Stimulated activated CD8-positive, alpha-beta memory T cell treated with anti-CD3 and anti-CD28 coated beads, Interleukin-2, amount 100 ng/mL, for 1 hour (primary cell): ENCODE data around the gene RAB30.

Source experiments
- DNase-seq, 2 donors: peaks; one replicate each; pipeline ENCODE4 v3.0.0-alpha.2; 2020; ENCODE audit warnings: low read depth in 2 of 2

Gene RAB30

DNA sequence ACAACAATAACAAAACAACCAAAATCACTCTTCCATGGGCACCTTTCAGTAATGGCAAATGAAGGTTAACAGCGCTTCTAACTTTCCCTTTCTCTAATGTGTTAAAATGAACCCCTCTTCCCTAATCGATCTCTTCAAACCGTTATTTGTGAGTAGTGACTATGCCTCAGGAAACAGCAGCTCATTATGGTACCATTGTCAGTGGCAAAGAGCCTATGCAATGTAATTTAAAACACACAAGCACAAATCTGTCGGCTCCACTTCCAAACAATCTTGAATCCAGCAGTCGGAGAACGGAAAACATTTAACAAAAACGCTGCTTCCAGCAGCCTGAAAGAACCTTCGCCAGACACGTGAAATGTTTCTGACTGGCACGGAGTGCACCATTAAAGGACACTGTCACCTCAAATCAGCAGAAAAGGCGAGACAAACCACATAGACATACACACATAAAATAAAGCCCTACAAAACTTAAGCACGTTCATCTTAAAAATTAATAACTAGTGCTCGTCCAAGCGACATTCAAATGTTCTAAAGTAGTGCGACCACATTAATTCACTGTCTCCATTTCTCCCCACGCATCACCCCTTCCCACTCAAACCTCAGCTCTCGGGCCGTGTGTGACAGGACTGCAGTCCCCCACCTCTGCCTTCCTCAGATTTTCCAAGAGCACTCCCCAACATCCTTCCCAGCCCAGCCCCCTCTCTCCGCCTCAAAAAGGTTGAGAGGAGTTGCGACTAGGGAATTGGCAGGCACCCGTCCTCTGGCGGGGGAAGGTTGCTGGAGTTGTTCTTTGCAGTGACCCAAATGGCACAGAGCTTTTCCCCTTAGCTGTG lies 748 bp downstream of the RAB30 start:
- no peak for DNase-seq

DNA sequence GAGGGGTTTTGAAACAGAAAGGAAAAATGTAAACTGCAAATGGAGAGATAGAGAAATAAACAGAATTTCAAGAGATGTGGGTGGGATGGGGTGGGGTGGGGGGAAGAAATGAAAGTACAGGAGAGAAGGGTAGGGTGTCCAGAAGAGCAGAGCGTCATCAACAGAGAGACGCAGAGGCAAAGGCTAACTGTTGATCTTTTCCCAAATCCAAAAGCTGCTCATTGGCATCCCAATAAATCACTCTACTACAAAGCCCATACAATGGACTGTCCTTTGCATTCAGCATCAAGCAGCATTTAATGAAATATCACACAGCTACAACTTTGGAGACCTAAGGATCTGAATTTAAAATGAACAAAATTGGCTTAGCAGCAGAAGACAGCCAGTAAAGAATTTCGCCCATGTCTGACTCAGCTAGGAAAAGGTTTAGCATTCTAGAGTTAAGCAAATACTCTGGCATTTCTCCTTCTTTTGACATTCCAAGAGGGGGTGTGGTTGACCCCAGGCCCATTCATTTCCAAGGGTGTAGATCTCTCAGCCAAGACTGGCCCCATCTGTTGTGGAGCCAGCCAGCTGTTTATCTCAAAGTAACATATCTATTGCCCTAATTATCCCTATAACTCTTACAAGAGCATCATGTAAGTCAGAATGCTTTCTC lies 1.5 kb downstream of the RAB30 start:
- DNase-seq: no peak

DNA sequence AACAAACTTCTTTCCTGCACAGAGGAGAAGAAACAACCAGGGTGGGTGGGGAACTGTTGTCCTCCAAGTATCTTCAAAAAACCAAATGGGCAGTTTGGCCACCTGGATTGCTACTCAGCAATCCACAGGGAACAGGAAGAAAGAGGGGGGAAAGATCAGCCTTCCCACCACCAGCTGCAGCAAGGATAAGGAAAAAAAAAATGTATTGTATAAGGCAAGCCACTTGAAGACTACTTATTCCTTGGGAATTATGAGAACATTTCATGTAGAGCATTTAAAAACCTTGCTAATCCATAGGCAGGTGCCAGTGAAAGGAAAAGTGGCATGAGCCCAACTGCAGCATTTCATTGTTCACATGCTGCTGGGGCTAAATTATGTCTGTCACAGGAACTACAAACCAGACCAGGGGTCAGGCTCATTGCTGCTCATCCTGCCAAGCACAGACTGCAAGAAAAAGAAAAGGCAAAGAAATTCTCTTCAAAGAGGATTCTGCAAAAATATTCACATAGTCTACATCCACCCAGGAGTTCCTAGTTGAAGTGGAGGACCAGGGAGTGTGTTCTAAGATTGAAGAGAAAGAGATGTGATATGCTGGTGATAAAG lies 2.2 kb downstream of the RAB30 start:
- no peak for DNase-seq

DNA sequence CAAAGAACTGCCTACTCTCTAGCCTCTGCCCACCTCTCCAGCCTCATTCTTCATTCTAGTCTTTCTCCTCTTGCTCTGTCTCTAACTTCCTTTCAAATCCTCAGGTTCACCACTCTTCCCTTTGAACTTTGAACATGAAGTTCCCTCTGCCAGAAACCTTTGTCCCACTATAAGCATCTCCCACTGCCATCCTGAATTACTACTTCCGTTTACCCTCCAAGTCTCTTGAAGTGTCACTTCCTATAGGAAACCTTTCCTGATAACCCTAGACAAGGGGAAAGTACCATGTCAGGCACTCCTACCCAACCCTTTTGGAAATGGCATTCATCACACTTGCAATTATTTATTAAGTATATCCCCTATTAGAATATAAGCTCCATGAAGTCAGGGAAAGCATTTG lies 3.1 kb downstream of the RAB30 start:
- no peak for DNase-seq

DNA sequence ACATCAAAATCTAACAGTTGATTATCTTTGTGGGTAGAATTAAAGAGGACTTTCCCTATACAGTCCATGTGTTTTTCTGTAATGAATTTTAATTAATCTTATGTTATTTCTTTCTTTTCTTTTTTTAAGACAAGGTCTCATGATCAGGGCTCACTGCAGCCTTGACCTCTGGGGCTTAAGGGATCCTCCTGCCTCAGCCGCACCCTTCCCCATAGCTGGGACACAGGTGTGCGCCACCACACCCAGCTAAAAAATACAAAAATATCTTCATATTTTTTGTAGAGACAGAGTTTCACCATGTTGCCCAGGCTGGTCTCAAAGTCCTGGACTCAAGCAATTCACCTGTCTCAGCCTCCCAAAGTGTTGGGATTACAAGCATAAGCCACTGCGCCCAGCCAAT lies 7.7 kb downstream of the RAB30 start:
- no peak for DNase-seq

DNA sequence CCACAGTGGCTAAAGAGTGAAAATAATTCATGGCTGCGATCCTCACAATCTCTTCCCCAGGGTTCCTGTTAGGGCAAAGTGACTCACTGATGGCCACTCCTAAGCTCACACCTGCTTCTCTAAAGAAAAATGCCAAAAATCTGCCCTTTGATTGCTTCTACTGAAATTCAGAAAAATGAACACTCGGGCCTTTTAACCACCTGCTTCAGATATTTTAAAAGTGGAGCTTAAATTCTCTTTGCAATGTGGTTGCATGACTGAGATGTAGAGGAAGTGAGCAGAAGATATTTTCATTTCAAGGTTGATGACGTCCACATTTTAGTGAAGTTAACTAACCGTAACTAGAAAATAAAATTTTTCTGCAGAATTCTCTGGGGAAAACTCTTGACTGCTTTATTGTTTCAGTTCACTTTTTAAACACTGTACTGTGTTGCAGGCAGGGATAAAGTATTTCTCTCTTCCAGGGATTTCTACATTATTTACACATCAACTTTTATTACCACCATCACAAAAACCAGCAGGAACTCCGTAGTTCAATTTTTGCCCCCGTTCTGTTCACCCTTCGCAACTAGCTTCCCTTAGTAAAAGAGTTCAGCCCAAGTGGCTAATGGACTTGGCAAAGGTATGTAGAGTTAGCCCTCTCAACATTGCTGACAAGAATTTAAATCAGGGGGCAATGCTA lies 8.5 kb downstream of the RAB30 start:
- no peak for DNase-seq

DNA sequence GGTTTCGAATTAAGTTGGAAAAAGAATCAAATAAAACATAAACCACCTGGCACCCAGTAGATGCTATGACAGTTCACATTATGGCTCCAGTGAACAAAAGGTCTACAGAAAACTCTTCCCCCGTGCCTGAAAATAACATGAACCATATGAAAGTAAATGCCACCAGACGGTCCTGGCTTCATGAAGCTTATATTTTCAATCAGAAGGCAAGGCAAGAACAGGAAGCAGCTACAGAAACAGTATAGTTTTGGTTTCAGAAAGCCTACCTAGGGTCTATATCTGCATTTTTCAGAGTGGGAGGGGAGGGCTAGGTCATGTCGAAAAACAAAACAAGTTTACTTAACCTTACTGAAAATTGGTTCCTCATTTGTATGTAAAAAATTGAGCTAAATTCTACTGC lies 9.8 kb downstream of the RAB30 start:
- DNase-seq: no peak

DNA sequence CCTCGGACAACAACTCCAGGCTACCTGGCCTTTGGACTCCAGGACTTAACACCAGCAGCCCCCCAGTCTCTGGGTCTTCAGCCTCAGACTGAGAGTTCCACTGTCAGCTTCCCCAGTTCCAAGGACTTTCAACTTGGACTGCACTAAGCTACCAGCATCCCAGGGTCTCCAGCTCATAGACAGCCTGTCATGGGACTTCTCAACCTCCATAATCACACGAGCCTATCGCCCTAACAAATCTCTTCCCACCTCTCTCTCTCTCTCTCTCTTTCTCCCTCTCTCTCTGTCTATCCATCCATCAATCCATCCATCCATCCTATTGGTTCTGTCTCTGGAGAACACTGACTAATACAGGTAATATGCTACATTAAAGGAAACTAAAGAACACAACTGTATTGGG lies 10.7 kb downstream of the RAB30 start:
- DNase-seq: no peak

DNA sequence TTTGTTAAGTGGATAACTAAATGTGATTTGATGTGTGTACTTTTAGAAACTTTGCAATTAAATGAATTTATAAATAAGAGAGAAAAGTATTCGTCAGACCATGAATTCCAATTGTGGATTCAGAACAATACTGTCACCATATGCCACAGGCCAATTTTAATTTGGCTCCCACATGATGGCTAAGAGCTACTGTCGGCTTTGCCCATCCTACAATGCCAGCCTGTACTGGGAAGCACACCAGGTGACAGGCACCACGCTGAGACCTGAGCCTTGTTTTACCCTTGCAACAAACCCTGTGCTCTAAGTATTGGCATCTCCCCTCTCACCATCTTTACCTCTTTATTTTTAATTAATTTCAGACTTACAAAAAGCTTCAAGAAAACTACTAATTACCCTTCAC lies 14.0 kb downstream of the RAB30 start:
- DNase-seq: no peak

DNA sequence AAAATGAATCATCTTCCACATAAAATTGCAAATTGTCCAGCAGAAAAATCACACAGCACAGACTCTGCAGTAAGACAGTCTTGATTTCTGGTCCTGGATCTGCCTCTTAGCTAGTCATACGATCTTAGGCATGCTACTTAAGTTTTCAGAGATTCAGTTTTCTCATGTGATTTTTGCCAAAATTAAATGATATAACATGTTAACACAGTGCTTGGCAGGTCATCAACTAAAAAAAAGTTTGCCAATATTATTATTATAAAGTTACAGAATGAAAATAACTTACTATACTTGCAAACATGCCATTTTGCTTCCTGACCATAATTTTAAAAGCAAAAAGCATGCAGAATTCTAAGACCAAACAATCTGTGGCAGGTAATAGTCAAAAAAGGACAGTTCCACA lies 15.1 kb downstream of the RAB30 start:
- no peak for DNase-seq

DNA sequence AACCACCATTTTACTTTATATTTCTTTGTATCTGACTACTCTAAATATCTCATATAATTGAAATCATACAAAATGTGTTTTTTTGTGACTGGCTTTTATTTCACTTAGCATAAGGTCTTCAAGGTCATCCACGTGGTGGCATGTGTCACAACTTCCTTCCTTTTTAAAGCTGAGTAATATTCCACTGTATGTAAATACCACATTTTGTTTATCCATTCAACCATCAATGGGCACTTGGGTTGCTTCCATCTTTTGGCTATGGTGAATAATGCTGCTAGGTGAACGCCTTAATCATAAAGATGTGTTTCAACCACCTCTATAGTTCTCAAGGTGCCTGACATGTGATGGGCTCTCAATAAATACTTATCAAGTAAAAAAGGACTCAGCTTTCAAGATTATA lies 15.5 kb downstream of the RAB30 start:
- no peak for DNase-seq

DNA sequence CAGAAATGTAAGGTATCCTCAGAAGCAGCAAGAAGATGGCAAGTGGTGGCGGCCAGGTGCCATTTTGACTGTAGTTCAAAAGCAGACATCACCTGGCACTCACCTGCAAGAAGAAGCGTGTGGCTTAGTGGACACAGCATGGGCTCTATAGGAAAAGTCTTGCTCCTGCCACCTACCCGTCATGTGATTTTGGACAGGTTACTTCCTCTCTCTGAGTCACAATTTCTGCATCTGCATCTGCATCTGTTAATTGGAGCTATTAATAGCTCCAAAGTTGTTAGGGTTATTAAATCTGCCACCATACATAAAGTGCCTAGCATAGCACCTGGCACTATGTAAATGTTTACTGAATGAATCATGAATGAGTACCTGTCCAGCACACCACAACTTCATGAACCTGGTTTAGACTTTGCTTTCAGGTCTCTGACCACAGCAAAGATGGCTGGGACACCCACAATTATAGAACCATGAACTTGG lies 16.8 kb downstream of the RAB30 start:
- no peak for DNase-seq

DNA sequence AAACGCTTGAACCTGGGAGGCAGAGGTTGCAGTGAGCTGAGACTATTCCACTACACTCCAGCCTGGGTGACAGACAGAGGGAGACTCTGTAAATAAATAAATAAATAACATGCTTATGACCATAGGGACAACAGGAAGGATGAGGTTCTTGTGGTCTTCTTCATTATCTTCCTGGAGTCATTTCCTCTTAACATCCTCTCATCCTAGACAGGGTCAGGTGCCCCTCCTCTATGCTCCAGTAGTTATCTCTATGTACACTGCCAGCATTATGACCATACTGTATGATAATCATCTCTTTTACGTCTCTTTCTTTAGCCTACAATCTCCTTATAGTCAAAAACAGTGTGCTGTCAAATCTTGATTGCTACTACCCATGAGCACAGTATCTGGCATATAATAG lies 17.7 kb downstream of the RAB30 start:
- no peak for DNase-seq

DNA sequence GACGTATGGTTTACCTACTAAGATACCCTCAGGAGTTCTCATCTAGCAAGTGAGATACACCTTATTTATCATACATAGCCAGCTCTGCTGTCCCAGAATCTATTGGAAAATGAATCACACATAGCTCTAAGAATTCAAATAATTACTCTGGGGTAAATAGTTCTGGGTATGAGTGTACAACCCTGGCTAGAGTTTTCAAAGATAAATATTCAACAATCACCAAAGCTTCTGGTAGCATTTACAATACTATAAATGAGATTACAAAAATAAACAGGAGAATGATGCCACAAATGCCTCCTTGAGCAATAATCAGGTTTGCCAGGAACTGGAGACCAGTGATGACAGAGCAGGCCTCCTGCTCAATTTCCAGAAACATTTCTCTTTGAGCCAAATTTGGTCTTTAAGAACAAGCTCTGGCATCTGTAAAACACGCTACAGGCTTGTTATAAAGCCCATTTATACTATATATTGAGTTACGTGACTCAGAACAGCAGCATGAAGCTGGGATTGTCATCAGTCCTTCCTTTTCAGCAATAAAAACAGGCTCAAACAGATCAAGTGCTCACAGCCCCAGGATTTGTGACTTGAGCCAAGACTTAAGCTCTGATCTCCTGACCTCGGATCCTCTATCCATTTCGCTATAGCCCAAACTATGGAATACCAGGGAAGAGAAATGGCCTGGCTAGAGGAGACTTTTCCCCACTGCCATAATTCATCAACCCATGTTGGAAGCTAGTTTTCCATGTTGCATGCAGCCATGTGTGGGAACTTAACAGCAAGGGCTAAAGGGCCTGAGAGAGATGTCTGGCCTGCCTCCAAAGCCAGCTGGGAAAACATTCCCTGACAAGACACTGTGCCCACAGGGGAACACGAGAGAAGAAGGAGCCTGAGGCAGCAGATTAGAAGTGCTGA lies 19.7 kb downstream of the RAB30 start:
- no peak for DNase-seq

DNA sequence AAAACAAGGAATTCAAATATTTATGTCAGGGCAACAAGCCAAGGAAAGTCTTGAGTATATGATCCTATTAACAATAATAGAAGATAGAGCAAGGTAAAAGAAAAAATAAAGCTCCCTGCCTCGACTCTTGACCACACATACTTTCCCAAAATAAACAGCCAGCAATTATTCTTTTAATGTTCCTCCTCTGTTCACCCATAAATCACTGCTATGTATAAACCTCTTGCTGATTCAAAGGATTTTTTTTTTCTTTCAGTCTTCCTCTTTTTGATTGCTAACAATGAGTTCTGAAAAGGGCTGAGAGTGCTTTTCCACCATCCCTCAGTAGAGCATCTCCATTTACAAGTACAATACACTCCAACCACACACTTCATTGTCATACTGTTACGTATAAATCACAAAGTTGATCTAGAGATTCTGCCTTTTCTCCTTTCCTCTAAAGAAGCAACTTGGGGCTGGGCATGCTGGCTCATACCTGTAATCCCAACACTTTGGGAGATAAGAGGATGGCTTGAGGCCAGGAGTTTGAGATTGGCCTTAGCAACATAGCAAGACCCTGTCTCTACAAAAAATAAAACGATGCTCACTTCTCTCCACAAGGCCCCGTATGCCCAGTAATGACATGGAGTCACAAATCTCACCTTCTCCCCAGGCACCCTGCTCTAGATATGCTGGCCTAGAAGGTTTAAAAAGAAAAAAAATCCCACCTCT lies 24.0 kb downstream of the RAB30 start:
- no peak for DNase-seq

DNA sequence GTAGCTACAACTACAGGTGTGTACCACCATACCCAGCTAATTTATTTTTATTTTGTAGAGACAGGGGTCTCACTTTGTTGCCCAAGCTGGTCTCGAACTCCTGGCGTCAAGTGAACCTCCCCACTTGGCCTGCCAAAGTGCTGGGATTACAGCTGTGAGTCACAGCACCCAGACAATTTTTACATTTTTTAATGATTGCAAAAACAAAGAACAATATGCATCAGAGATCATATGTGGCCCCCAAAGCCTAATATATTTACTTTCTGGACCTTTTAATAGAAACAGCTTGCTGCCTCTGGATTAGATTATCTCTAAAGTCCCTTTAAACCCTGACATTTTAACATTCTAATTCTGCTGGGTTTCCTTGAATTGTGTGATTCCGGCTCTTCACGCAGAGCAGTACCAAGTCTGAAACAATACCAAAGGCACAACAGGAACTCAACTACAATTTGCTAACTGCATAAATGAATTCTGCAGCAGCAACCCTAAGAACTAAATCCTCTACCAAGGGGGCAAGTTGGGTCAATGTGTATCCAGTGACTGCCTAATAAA lies 25.0 kb downstream of the RAB30 start:
- DNase-seq: no peak

DNA sequence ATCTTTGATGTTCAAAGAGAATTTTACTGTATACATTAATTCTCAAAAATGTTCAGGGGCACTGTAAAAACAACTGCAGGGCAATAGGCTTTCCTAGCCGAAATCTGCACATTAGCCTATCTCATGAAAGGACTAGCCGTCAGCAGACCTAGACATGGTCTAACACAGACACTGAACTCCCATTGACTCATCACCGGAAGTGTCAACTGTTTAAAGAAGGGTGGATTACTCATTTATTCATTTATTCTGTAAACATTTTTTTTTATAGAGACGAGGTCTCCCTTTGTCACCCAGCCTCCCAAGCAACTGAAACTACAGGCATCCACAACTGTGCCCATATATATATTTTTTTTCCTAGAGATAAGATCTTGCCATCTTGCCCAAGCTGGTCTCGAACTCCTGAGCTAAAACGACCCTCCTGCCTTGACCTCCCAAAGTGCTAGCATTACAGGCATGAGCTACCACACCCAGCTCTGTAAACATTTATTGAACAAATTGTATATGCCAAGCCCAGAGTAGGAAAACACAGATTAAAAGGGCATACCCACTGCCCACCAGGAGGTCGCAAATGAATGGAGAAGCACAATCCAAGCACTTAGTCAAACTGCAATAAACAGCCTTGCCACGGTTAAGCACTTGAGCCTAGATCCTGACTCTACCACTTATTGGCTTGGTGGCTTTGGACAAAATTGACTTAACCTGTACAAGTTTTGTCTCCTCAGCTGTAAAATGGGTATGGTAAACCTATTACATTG lies 26.6 kb downstream of the RAB30 start:
- DNase-seq: no peak

DNA sequence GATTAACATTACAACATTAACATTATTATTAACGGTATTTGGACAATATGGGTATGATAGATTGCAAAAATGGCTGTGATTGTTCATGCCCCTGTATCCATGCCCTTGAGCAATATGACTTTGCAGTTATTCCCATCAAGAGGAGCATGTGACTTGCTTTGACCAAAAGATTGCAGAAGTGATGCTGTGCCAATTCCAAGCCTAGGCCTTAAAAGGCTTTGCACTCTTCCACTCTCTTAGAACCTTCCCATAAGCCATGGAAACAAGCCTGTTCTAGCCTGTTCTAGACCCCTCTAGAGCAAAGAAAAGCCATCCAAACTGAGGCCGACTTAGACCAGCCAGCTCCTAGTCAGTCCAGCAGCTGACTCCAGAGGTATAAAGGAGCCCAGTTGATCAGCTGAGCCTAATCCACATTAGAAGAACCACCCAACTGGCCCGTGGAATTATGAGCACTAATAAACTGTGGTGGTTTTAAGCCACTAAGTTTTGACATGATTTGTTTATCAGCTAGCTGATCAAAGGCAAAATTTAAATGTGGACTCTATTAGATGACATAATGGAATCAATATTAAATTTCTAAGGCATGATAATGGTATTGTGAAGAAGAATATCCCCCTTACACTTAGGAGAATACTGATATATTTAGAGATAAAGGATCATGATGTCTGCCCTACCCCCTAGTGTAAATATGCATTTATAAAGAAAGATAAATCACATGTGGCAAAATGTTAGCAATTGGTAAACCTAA lies 28.6 kb downstream of the RAB30 start:
- DNase-seq: no peak

DNA sequence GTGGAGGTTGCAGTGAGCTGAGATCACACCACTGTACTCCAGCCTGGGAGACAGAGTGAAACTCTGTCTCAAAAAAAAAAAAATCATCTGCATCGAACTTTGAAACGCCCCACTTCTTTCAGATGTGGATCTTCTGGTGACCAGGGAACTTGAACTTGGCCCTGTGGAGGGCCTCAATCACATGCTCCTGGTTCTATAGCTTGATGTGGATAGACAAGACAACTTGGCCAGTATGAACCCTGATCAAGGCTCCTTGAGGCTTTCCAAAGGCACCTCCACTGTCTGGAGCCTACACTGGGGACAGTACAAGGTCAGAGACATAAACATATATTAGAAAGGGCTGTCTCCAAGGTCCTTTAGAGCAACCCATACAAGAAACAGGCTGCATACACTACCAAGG lies 30.6 kb downstream of the RAB30 start:
- DNase-seq: no peak
